IMR-90 (cell line): ENCODE measurements around the gene KIDINS220. TPM values are rescaled to one million over a fixed set of nuclear protein-coding genes. Genes with fewer than 3 reads are reported as not detected.

ENCODE experiments used
- ATAC-seq: fragments of 200-7000 bp; cut with Tn5 transposase; 2 replicates; pipeline ENCODE4 v1.9.1; 2020; ENCODE audit warnings: low read depth, mild to moderate bottlenecking, moderate library complexity
- BruUV-seq: library from RNA; stranded (reverse); fragments of 400-500 nt; replicated peaks from 2 replicates; lab custom pipeline; 2021; lab: Mats Ljungman, UMichigan
- CTCF ChIA-PET: fragments of 300-600 bp; formaldehyde crosslinking; extraction: SDS; loops from one replicate; lab custom pipeline; 2021; ENCODE audit warnings: antibody characterized with exemption; lab: Yijun Ruan, JAX
- POLR2A ChIA-PET: fragments of 300-600 bp; sonication (Branson Sonifier 250); formaldehyde crosslinking; loops from one replicate; lab custom pipeline; 2022; ENCODE audit warnings: antibody characterized with exemption; ENCODE audit not compliant: unreplicated experiment; lab: Charles Lee
- DNase-seq: peaks from one replicate; pipeline ENCODE4 v3.0.0; 2013
- H2AFZ ChIP-seq: replicated peaks from 2 replicates; pipeline ENCODE3; 2013; ENCODE audit warnings: low read length, mild to moderate bottlenecking; ENCODE audit not compliant: poor library complexity
- H2AK5ac ChIP-seq: 2 replicates; pipeline ENCODE4 v1.6.1; 2013; ENCODE audit warnings: low read depth, low read length, inconsistent platforms
- H2AK9ac ChIP-seq: replicated peaks from 2 replicates; pipeline ENCODE3; 2013; ENCODE audit warnings: mild to moderate bottlenecking, low read depth, low read length, moderate library complexity; ENCODE audit not compliant: poor library complexity
- H2BK120ac ChIP-seq: 2 replicates; pipeline ENCODE4 v1.6.1; 2013; ENCODE audit warnings: low read depth, low read length, inconsistent platforms
- H2BK15ac ChIP-seq: 3 replicates; pipeline ENCODE4 v1.6.1; 2013; ENCODE audit warnings: low read depth, low read length, inconsistent platforms
- H2BK20ac ChIP-seq: 2 replicates; pipeline ENCODE4 v1.6.1; 2013; ENCODE audit warnings: low read depth, mild to moderate bottlenecking, inconsistent platforms, low read length, moderate library complexity
- H2BK5ac ChIP-seq: 2 replicates; pipeline ENCODE4 v1.6.1; 2013; ENCODE audit warnings: mild to moderate bottlenecking, low read depth, low read length, inconsistent platforms; ENCODE audit not compliant: poor library complexity, severe bottlenecking
- H3K14ac ChIP-seq: replicated peaks from 2 replicates; pipeline ENCODE4 v1.6.1; 2013; ENCODE audit warnings: low read depth, low read length, inconsistent platforms
- H3K18ac ChIP-seq: 2 replicates; pipeline ENCODE4 v1.6.1; 2013; ENCODE audit warnings: low read depth, low read length, control low read depth
- H3K23ac ChIP-seq: 2 replicates; pipeline ENCODE4 v1.6.1; 2013; ENCODE audit warnings: low read depth, low read length, inconsistent platforms
- H3K27ac ChIP-seq: 2 replicates; pipeline ENCODE4 v1.5.1; 2013; ENCODE audit warnings: mild to moderate bottlenecking, control low read depth, low read length; ENCODE audit not compliant: insufficient read depth
- H3K27me3 ChIP-seq: 2 replicates; pipeline ENCODE4 v1.6.1; 2013; ENCODE audit warnings: low read length; ENCODE audit not compliant: control insufficient read depth, insufficient read depth
- H3K36me3 ChIP-seq: 2 replicates; pipeline ENCODE4 v1.6.1; 2013; ENCODE audit warnings: low read length, mixed read lengths; ENCODE audit not compliant: control insufficient read depth, insufficient read depth
- H3K4ac ChIP-seq: 2 replicates; pipeline ENCODE4 v1.6.1; 2013; ENCODE audit warnings: low read depth, low read length, inconsistent platforms
- H3K4me1 ChIP-seq: 2 replicates; pipeline ENCODE4 v1.6.1; 2013; ENCODE audit warnings: low read length, mixed read lengths; ENCODE audit not compliant: control insufficient read depth, insufficient read depth
- H3K4me2 ChIP-seq: 2 replicates; pipeline ENCODE4 v1.6.1; 2013; ENCODE audit warnings: low read depth, mild to moderate bottlenecking, control low read depth, low read length, moderate library complexity
- H3K4me3 ChIP-seq: 2 replicates; pipeline ENCODE4 v1.5.1; 2013; ENCODE audit warnings: low read depth, mild to moderate bottlenecking, control low read depth, low read length, moderate library complexity; ENCODE audit not compliant: insufficient read depth
- H3K56ac ChIP-seq: 2 replicates; pipeline ENCODE4 v1.6.1; 2013; ENCODE audit warnings: low read length, inconsistent platforms; ENCODE audit not compliant: insufficient read depth; ENCODE audit errors: extremely low read depth
- H3K79me1 ChIP-seq, 2 experiments: 2 replicates each; pipeline ENCODE4 v1.6.1; 2013; ENCODE audit warnings: low read length in 2 of 2, inconsistent platforms in 1 of 2, low read depth in 1 of 2
- H3K9ac ChIP-seq: 2 replicates; pipeline ENCODE4 v1.6.1; 2013; ENCODE audit warnings: low read depth, low read length, control low read depth
- H3K9me1 ChIP-seq: 2 replicates; pipeline ENCODE4 v1.6.1; 2013; ENCODE audit warnings: low read length, inconsistent platforms; ENCODE audit not compliant: insufficient read depth
- H3K9me3 ChIP-seq: 2 replicates; pipeline ENCODE4 v1.6.1; 2013; ENCODE audit warnings: low read length; ENCODE audit not compliant: control insufficient read depth, insufficient read depth
- H4K20me1 ChIP-seq: 2 replicates; pipeline ENCODE4 v1.6.1; 2013; ENCODE audit warnings: low read length, inconsistent platforms; ENCODE audit not compliant: insufficient read depth
- H4K5ac ChIP-seq: 2 replicates; pipeline ENCODE4 v1.6.1; 2013; ENCODE audit warnings: mild to moderate bottlenecking, low read depth, low read length, control low read depth
- H4K8ac ChIP-seq, 2 experiments: 2 replicates each; pipeline ENCODE4 v1.6.1; 2013; ENCODE audit warnings: low read depth in 2 of 2, low read length in 2 of 2, control low read depth in 1 of 2, inconsistent platforms in 1 of 2
- H4K91ac ChIP-seq: 2 replicates; pipeline ENCODE4 v1.6.1; 2013; ENCODE audit warnings: low read depth, low read length, inconsistent platforms; ENCODE audit not compliant: insufficient read depth
- MAFK ChIP-seq: IDR thresholded peaks from 2 replicates; pipeline ENCODE4 v1.6.1; 2012; ENCODE audit warnings: low read depth, low read length, improper control_type of control experiment
- USF2 ChIP-seq: fragments of 150-350 bp; IDR thresholded peaks from 2 replicates; pipeline ENCODE4 v1.6.1; 2017; ENCODE audit warnings: mild to moderate bottlenecking, antibody characterized with exemption, low read length, low read depth
- WGBS, 2 experiments: methylation state at CpG; one replicate each; pipeline versions ENCODE4 v1.1.5 to v1.1.7; 2013; ENCODE audit warnings: missing lambda C conversion rate in 2 of 2; ENCODE audit not compliant: insufficient read length in 1 of 2; ENCODE audit errors: extremely low coverage in 2 of 2; 5-methylcytosine and 5-hydroxymethylcytosine counted together
- dilution Hi-C: fragments of 300-500 bp; cut with HindIII; formaldehyde crosslinking; loops from one replicate; pipeline ENCODE4 v1.14.3; 2018; ENCODE audit warnings: low sequenced_read_pairs; ENCODE audit not compliant: unreplicated experiment
- in situ Hi-C: fragments of 300-500 bp; cut with MboI; formaldehyde crosslinking; loops from 3 replicates; pipeline ENCODE4 v1.14.3; 2019; ENCODE audit warnings: low sequenced_read_pairs, inconsistent platforms, mixed read lengths
- intact Hi-C: fragments of 100-400 bp; cut with micrococcal nuclease; formaldehyde crosslinking; loops from 2 replicates; pipeline ENCODE4 v1.10.0; 2022
- polyA plus RNA-seq, 3 experiments: library from polyadenylated mRNA; depleted of rRNA; stranded (reverse); fragments of >200 nt; gene quantifications; 2 replicates each; pipeline ENCODE4 v1.2.3, GENCODE V29; 2012; ENCODE audit warnings: low replicate concordance in 1 of 3
- total RNA-seq: library from RNA; depleted of rRNA; stranded (reverse); fragments of >200 nt; gene quantifications from 2 replicates; pipeline ENCODE4 v1.2.3, GENCODE V29; 2012

KIDINS220 gene
- total and polyA plus RNA-seq, 2 of the 4 experiments (the other 2 are of a cell fraction) = 23.1 to 63.4 TPM

- ChIA-PET POLR2A (no interaction called here), CTCF (interaction anchor here (1.1 kb wide), 1 partner anchor 8 kb away, joined by 3 read pairs; no protein-coding TSS in a partner anchor)
- 0 out of 2 replicates have a peak, but pooled peaks cover 3% of the 10 kb centered on the region for H3K9me1 ChIP-seq
- no peak overlapping the region for H3K56ac ChIP-seq
- no peak overlapping the region for H2BK120ac ChIP-seq
- no peak overlapping the region for H2AK5ac ChIP-seq
- in situ Hi-C loops (no loop called here), dilution Hi-C loops (no loop called here), intact Hi-C loops (no loop called here)
- no TSS peak for BruUV-seq
- H3K14ac ChIP-seq = no peak overlapping the region
- H2BK15ac ChIP-seq = no peak overlapping the region
- H3K23ac ChIP-seq = no peak overlapping the region
- H3K4me1 ChIP-seq = peaks cover 4% of the 10 kb centered on the region
- no peak overlapping the region for H3K9ac ChIP-seq
- no peak overlapping the region for H3K4me2 ChIP-seq
- ATAC-seq (no peak), DNase-seq (no peak)
- H2BK5ac ChIP-seq = no peak overlapping the region
- no peak overlapping the region for H4K8ac ChIP-seq
- no peaks in the 10 kb centered on the region for H3K9me3 ChIP-seq
- H4K20me1 ChIP-seq = peaks cover 3% of the 10 kb centered on the region; the same call in 1 of the 2 replicates
- H3K27ac ChIP-seq = no peak overlapping the region
- H3K4me3 ChIP-seq = no peak overlapping the region
- WGBS, 2 experiments = no CpG with 5 or more reads among the region's 1 CpG
- no peak overlapping the region for H2AK9ac ChIP-seq
- H2BK20ac ChIP-seq = no peak overlapping the region
- H3K18ac ChIP-seq = no peak overlapping the region
- no peaks in the 10 kb centered on the region for H3K27me3 ChIP-seq
- H2AFZ ChIP-seq = no peak overlapping the region
- TF ChIP-seq MAFK = peak; percentile 61; the same call in 1 of the 2 replicates
- TF ChIP-seq USF2 = no peak
- no peak overlapping the region for H4K91ac ChIP-seq
- no peak overlapping the region for H3K4ac ChIP-seq
- H3K36me3 ChIP-seq = peaks cover 8% of the 10 kb centered on the region
- H4K5ac ChIP-seq = no peak overlapping the region
- H3K79me1 ChIP-seq = peaks cover 5 to 20% of the 10 kb centered on the region in 2 experiments
Observed at GRCh38 chr2:8817221-8817620, 20.2 kb downstream of the KIDINS220 start.
